ENCODE data around the gene DPH7.
A peak's percentile ranks its signal among the peaks of the same experiment; 100 is the strongest.
"Not testable (repeated sequence)": the region's sequence is repeated elsewhere in the genome, so short reads cannot be mapped to it uniquely, and the experiment has no call there.

Gene DPH7

DNA sequence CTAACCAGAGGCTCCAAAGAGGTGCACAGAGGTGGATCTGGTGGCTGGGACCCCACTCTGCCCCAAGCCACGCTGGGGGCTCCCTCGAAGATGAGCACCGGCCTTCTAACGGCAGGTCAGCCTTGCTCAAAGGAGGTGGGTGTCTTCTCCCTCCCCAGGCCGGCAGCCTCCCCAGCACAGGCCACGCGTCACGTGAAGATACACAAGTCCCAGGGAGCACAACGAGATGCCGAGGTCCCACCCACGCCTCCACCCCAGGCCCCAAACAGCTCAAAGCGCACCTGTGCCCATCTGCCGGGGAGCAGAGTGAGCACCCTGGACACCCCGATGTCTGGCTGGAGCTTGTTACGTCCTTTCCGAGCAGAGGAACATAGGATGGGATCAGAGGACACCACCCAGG, 40.7 kb downstream of the DPH7 start:
- DNase-seq (ENCODE audit: extremely low read depth, low read depth): no peak
- H3K4me3 ChIP-seq (replicated peaks; ENCODE audit: low read depth, low read length): no peak overlapping the region
- TF ChIP-seq, protein P1, sequence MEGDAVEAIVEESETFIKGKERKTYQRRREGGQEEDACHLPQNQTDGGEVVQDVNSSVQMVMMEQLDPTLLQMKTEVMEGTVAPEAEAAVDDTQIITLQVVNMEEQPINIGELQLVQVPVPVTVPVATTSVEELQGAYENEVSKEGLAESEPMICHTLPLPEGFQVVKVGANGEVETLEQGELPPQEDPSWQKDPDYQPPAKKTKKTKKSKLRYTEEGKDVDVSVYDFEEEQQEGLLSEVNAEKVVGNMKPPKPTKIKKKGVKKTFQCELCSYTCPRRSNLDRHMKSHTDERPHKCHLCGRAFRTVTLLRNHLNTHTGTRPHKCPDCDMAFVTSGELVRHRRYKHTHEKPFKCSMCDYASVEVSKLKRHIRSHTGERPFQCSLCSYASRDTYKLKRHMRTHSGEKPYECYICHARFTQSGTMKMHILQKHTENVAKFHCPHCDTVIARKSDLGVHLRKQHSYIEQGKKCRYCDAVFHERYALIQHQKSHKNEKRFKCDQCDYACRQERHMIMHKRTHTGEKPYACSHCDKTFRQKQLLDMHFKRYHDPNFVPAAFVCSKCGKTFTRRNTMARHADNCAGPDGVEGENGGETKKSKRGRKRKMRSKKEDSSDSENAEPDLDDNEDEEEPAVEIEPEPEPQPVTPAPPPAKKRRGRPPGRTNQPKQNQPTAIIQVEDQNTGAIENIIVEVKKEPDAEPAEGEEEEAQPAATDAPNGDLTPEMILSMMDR (IDR thresholded peaks at IDR 0.05; ENCODE audit: low read depth, low read length, missing control alignments): no peak

DNA sequence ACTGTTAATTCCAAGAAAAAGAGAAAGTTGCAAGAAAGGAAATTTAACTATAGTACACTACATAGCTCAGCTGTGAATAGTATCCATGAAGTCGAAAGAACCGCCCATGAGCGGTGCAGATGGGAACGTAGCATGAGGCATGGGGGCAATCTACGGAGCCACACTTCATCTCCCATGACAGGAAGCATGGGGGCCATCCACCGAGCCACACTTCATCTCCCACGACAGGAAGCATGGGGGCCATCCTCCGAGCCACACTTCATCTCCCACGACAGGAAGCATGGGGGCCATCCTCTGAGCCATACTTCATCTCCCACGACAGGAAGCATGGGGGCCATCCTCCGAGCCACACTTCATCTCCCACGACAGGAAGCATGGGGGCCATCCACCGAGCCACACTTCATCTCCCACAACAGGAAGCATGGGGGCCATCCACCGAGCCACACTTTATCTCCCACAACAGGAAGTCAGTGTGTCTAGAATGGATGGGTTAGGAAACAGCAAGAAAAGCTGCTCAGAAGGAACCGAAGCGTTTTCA, 42.1 kb downstream of the DPH7 start:
- H3K4me3 ChIP-seq (replicated peaks; ENCODE audit: low read depth, low read length); DNase-seq (ENCODE audit: extremely low read depth, low read depth): not testable (repeated sequence)

DNA sequence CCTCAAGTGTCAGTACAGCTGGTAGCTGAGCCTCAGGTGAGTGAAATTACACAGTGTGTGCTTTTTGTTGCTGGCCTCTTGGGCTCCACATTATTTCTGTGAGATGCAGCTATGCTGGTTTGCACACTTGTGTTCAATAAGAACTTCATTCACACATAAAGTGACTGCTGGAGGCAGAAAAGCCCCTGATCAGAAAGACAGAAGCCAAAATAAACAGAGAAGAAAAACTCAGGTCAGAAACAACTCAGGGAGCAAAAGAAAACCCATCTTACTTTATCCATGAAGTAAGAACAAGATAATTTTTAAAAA, 43.7 kb downstream of the DPH7 start:
- no peak overlapping the region for H3K4me3 ChIP-seq (replicated peaks; ENCODE audit: low read depth, low read length)
- DNase-seq (ENCODE audit: extremely low read depth, low read depth): no peak
- TF ChIP-seq, protein P1 (IDR thresholded peaks at IDR 0.05; ENCODE audit: low read depth, low read length, missing control alignments): no peak

DNA sequence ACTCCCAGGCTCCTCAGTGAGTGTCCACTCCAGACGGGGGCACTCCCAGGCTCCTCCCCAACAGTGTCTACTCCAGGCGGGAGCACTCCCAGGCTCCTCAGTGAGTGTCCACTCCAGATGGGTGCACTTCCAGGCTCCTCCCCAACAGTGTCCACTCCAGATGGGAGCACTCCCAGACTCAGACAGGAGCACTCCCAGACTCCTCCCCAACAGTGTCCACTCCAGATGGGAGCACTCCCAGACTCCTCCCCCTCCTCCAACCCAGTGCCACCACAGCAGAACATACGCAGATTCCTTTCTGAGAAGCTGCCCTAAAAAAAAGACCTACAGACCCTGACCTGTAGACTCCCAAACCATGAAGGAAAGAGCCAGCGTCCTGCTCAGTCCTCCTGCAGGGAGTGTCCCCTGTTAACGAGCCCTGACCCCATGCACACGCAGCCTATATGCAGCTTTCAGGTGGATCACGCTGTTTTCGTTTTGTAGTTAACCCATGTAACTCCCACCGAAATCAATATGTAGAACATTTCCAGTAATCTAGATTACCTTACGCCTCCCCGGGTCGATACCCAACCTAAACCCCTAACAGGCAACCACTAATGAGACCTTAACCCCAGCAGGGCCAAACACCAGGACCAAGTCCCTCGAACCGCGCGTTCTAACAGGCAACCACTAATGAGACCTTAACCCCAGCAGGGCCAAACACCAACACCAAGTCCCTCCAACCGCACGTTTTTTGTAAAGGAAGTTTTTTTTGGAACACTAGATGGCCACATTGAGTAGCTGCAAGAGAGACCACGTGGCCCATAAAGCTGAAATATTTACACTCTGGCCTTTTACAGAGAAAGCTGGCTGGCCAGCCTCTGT, 44.2 kb downstream of the DPH7 start:
- TF ChIP-seq, protein P1 (IDR thresholded peaks at IDR 0.05; ENCODE audit: low read depth, low read length, missing control alignments): peak; percentile 74
- no peak overlapping the region for H3K4me3 ChIP-seq (replicated peaks; ENCODE audit: low read depth, low read length)
- DNase-seq (ENCODE audit: extremely low read depth, low read depth): peak; percentile 52

DNA sequence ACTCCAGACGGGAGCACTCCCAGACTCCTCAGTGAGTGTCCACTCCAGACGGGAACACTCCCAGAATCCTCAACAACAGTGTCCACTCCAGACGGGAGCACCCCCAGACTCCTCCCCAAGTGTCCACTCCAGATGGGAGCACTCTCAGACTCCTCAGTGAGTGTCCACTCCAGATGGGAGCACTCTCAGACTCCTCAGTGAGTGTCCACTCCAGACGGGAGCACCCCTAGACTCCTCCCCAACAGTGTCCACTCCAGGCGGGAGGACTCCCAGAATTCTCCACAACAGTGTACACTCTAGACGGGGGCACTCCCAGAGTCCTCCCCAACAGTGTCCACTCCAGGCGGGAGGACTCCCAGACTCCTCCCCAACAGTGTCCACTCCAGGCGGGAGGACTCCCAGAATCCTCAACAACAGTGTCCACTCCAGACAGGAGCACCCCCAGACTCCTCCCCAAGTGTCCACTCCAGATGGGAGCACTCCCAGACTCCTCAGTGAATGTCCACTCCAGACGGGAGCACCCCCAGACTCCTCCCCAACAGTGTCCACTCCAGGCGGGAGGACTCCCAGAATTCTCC, 45.7 kb downstream of the DPH7 start:
- H3K4me3 ChIP-seq (replicated peaks; ENCODE audit: low read depth, low read length); DNase-seq (ENCODE audit: extremely low read depth, low read depth): not testable (repeated sequence)

DNA sequence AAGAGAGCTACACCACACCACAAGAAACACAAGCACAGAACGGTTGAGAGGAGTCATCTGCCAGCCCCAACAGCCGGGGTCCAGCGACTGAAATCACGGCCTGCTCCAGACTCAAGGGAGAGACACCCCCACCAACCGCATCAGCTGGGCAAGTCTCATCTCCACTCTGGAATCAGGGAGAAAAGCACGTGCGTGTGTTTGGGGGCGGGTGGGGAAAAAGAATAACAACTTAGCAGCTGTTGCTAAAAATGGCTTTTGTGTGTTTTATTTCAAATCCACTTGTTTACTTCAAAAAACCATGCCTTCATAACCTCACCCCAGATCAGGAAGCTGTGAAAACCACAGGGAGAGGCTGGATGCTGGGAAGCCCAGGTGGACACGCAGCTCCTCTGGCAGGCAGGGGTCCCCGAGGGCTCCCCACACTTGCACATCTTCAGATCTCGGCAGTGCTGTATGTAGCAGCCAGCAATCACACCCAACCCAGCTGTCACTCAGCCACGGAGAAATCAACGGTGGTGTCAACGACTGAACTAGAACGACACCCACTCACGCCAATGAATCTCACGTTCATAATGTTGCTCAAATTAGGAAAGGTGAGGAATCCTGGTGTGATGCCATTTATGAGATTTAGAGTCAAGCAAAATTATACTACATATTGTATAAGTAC, 47.5 kb downstream of the DPH7 start:
- TF ChIP-seq, protein P1 (IDR thresholded peaks at IDR 0.05; ENCODE audit: low read depth, low read length, missing control alignments): no peak

DNA sequence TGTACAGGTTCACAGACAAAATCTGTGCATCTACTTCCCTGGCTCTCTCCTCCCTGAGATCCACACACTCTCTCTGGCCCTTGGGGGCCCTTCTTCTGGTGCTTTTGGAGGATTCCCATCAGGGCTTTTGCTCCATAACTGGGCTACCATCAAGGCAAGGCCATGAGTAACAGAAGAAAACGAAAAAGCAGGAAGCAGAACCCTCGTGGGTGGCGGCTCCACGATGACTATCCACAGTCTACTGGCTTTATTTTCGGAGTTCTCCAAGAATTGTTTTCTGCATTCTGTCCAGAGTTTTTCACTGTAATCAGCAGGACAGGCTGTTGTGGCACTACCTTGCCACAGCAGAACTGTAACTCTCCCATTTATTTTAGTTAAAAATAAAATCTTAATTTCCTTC, 48.4 kb downstream of the DPH7 start:
- TF ChIP-seq, protein P1 (IDR thresholded peaks at IDR 0.05; ENCODE audit: low read depth, low read length, missing control alignments): no peak
- H3K4me3 ChIP-seq (replicated peaks; ENCODE audit: low read depth, low read length): no peak overlapping the region
- DNase-seq (ENCODE audit: extremely low read depth, low read depth): no peak

More for the DNA sequence above, 47.5 kb downstream of the DPH7 start:
- no peak overlapping the region for H3K4me3 ChIP-seq (replicated peaks; ENCODE audit: low read depth, low read length)
- DNase-seq (ENCODE audit: extremely low read depth, low read depth): no peak
